KMS-11 (cell line): ENCODE results near the gene SDR42E2.

ENCODE experiments used
- H2AFZ ChIP-seq: fragments of 200-600 bp; sonication (generic); 2 replicates; pipeline ENCODE4 v1.6.1; 2016; ENCODE audit warnings: antibody characterized with exemption, mixed run types, low read depth
- H3K27ac ChIP-seq: fragments of 200-600 bp; sonication (generic); 2 replicates; pipeline ENCODE4 v1.6.1; 2016; ENCODE audit warnings: mild to moderate bottlenecking, mixed run types
- H3K27me3 ChIP-seq: fragments of 200-600 bp; sonication (generic); 2 replicates; pipeline ENCODE4 v1.6.1; 2017; ENCODE audit warnings: mild to moderate bottlenecking, low read depth, mixed run types, moderate library complexity; ENCODE audit not compliant: insufficient read depth
- H3K36me3 ChIP-seq: fragments of 200-600 bp; sonication (generic); 2 replicates; pipeline ENCODE4 v1.6.1; 2017; ENCODE audit warnings: mild to moderate bottlenecking, mixed run types; ENCODE audit not compliant: insufficient read depth
- H3K4me1 ChIP-seq: fragments of 200-600 bp; sonication (generic); 2 replicates; pipeline ENCODE4 v1.6.1; 2016; ENCODE audit warnings: mild to moderate bottlenecking, low read depth, mixed run types; ENCODE audit not compliant: poor library complexity, severe bottlenecking
- H3K4me2 ChIP-seq: fragments of 200-600 bp; sonication (generic); 2 replicates; pipeline ENCODE4 v1.7.0; 2016; ENCODE audit warnings: mild to moderate bottlenecking, mixed run types
- H3K4me3 ChIP-seq: fragments of 200-600 bp; sonication (generic); IDR thresholded peaks from 2 replicates; pipeline ENCODE4 v1.6.1; 2017; ENCODE audit warnings: low read depth, low read length, mixed read lengths; ENCODE audit not compliant: insufficient read depth
- H3K79me2 ChIP-seq: fragments of 200-600 bp; sonication (generic); 2 replicates; pipeline ENCODE4 v1.6.1; 2016; ENCODE audit warnings: low read depth, mixed run types; ENCODE audit not compliant: insufficient read depth
- H3K9ac ChIP-seq: fragments of 200-600 bp; sonication (generic); 2 replicates; pipeline ENCODE4 v1.6.1; 2016; ENCODE audit warnings: mild to moderate bottlenecking, mixed run types
- H4K20me1 ChIP-seq: fragments of 200-600 bp; sonication (generic); 2 replicates; pipeline ENCODE4 v1.6.1; 2016; ENCODE audit warnings: mild to moderate bottlenecking, mixed run types; ENCODE audit not compliant: insufficient read depth
- CTCF ChIP-seq: fragments of 200-600 bp; sonication (generic); conservative IDR thresholded peaks from 2 replicates; pipeline ENCODE4 v1.6.1; 2017; ENCODE audit warnings: low read depth, mild to moderate bottlenecking, antibody characterized with exemption, low read length, moderate library complexity, mixed read lengths

SDR42E2 gene

GRCh38 chr16:22205577-22206012, 43.3 kb downstream of the SDR42E2 start:
- Histone ChIP-seq H3K79me2 (peaks cover 41% of the 10 kb centered on the region), H2AFZ (peak overlapping the region; percentile 76), H3K27me3 (no peaks in the 10 kb centered on the region), H3K4me3 (no peak overlapping the region), H3K4me1 (peaks cover 63% of the 10 kb centered on the region), H3K9ac (peak overlapping the region; percentile 78; the same call in 1 of the 2 replicates), H3K27ac (peak overlapping the region; percentile 42), H4K20me1 (no peaks in the 10 kb centered on the region), H3K36me3 (no peaks in the 10 kb centered on the region), H3K4me2 (peak overlapping the region; percentile 72)
- TF ChIP-seq CTCF = no peak

DNA sequence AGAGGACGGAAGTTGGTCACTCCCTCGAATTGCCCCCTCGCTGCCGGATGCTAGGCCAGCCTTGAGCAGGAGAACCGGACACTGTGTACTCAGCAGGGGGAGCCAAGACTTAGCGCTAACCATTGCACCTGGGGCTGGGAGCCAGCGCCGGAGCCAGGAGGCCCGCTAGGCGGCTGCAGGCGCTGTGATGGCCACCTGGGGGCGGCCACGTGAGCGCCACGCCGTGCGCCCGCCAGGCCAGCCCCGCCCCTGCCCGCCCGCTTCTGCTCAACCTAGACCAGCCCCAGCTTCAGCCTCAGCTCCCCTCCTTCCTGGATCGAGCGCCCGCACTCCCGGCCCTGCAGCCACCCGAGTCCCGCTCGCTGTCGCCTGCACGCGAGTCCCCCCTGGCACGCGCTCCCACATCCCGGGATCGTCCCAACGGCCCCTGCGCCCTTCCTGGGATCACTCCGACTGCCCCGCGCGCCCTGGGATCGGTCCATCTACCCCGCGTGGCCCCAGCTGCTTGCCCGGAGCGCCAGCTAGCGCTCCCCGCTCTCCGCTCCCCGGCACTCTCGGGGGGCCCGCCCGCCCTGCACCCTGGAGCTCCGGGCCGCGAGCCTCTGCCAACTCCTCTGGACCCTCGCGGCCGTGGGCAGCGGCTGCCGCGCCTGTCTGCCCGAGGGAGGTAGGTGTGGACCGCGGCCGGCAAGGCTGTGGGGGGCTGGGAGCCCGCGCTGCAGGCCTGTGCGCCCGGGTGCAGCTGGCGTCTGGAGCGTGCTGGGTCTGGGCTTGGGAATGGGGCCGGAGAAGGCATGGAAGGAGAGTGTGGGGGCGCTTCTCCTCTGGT, 43.9 kb downstream of the SDR42E2 start, which contains the start of gene EEF2K:
TSS of gene EEF2K (plus strand) at position 266 of the 829 bp plus-strand sequence. CDS start 19,452 bp downstream, outside the sequence.
- Histone ChIP-seq H3K27me3 (no peaks in the 10 kb centered on the region), H3K4me3 (no peak within 1 kb of the TSS), H3K36me3 (no peaks in the 10 kb centered on the region), H3K27ac (peak within 1 kb of the TSS; percentile 42), H3K79me2 (peaks cover 47% of the 10 kb centered on the region), H3K9ac (peak within 1 kb of the TSS; percentile 78), H3K4me1 (peaks cover 56% of the 10 kb centered on the region), H3K4me2 (peak within 1 kb of the TSS; percentile 87), H2AFZ (peak within 1 kb of the TSS; percentile 76), H4K20me1 (no peaks in the 10 kb centered on the region)
- TF ChIP-seq CTCF = peak; percentile 61

- Histone ChIP-seq H3K9ac (peak overlapping the region; percentile 78), H3K4me3 (no peak overlapping the region), H4K20me1 (no peaks in the 10 kb centered on the region), H3K27me3 (no peaks in the 10 kb centered on the region), H3K4me1 (peaks cover 49% of the 10 kb centered on the region), H2AFZ (peak overlapping the region; percentile 76), H3K27ac (peak overlapping the region; percentile 37; the same call in 1 of the 2 replicates), H3K36me3 (no peaks in the 10 kb centered on the region), H3K79me2 (peaks cover 48% of the 10 kb centered on the region), H3K4me2 (peak overlapping the region; percentile 87)
- TF ChIP-seq CTCF = no peak
These were observed 44.8 kb downstream of the SDR42E2 start for GRCh38 chr16:22206842-22207714.

GRCh38 chr16:22207715-22208360, 45.5 kb downstream of the SDR42E2 start:
- H3K4me2 ChIP-seq = peak overlapping the region; percentile 87
- no peak overlapping the region for H2AFZ ChIP-seq
- H3K27ac ChIP-seq = no peak overlapping the region
- H4K20me1 ChIP-seq = no peaks in the 10 kb centered on the region
- H3K4me3 ChIP-seq = no peak overlapping the region
- H3K9ac ChIP-seq = peak overlapping the region; percentile 78; the same call in 1 of the 2 replicates
- no peaks in the 10 kb centered on the region for H3K27me3 ChIP-seq
- no peak for TF ChIP-seq CTCF
- no peaks in the 10 kb centered on the region for H3K36me3 ChIP-seq
- H3K4me1 ChIP-seq = peaks cover 43% of the 10 kb centered on the region
- H3K79me2 ChIP-seq = peaks cover 48% of the 10 kb centered on the region
